CD4-positive, alpha-beta T cell treated with Interleukin-15 for 1 hour (primary cell): ENCODE measurements around the gene MGAT3.
"Not testable (repeated sequence)": the region's sequence is repeated elsewhere in the genome, so short reads cannot be mapped to it uniquely, and the experiment has no call there.

Source experiments
- DNase-seq: peaks from one replicate; pipeline ENCODE4 v3.0.0-alpha.2; 2020

The MGAT3 gene

GRCh38 chr22:39494471-39495120, 37.8 kb downstream of the MGAT3 start:
- peak; percentile 48 for DNase-seq

- DNase-seq: peak; percentile 58
Measured at GRCh38 chr22:39496131-39496838, 39.5 kb downstream of the MGAT3 start.

- no peak for DNase-seq
Measured at GRCh38 chr22:39497429-39497828, 40.6 kb downstream of the MGAT3 start.

- DNase-seq: no peak
Measured at GRCh38 chr22:39498368-39498767, 41.6 kb downstream of the MGAT3 start.

GRCh38 chr22:39498802-39499201, 42.0 kb downstream of the MGAT3 start:
- DNase-seq: no peak

GRCh38 chr22:39500101-39500500, 43.3 kb downstream of the MGAT3 start:
- no peak for DNase-seq

GRCh38 chr22:39501644-39502108, 44.9 kb downstream of the MGAT3 start:
- DNase-seq: no peak

GRCh38 chr22:39502109-39502788, 45.4 kb downstream of the MGAT3 start, which contains the start of gene MIEF1:
Gene MIEF1, plus strand, starts transcription at chr22:39502290. Its CDS starts 9,005 bp downstream, at chr22:39511295.
- DNase-seq: peak; percentile 94

- no peak for DNase-seq
Measured at GRCh38 chr22:39502789-39503409, 46.1 kb downstream of the MGAT3 start.

GRCh38 chr22:39503630-39504029, 46.8 kb downstream of the MGAT3 start:
- DNase-seq: no peak

GRCh38 chr22:39504071-39504470, 47.3 kb downstream of the MGAT3 start:
- no peak for DNase-seq

GRCh38 chr22:39507021-39507420, 50.2 kb downstream of the MGAT3 start:
- DNase-seq: not testable (repeated sequence)

GRCh38 chr22:39508393-39508792, 51.6 kb downstream of the MGAT3 start:
- DNase-seq: no peak

GRCh38 chr22:39510529-39511149, 53.8 kb downstream of the MGAT3 start:
- DNase-seq: no peak

- DNase-seq: no peak
Measured at GRCh38 chr22:39511226-39511625, 54.4 kb downstream of the MGAT3 start.

- no peak for DNase-seq
Measured at GRCh38 chr22:39512026-39512425, 55.2 kb downstream of the MGAT3 start.

GRCh38 chr22:39513791-39514190, 57.0 kb downstream of the MGAT3 start:
- no peak for DNase-seq

- peak; percentile 43 for DNase-seq
Measured at GRCh38 chr22:39514373-39514973, 57.7 kb downstream of the MGAT3 start.

GRCh38 chr22:39515266-39516050, 58.6 kb downstream of the MGAT3 start:
- DNase-seq: no peak

- DNase-seq: no peak
Measured at GRCh38 chr22:39517470-39517869, 60.7 kb downstream of the MGAT3 start.

- DNase-seq: no peak
Measured at GRCh38 chr22:39518144-39518786, 61.5 kb downstream of the MGAT3 start.
